ENCODE measurements around the gene SCAF8. TPM values are rescaled to one million over a fixed set of nuclear protein-coding genes. Genes with fewer than 3 reads are reported as not detected.
"Not testable (repeated sequence)": the region's sequence is repeated elsewhere in the genome, so short reads cannot be mapped to it uniquely, and the experiment has no call there.

Gene SCAF8
- polyA plus RNA-seq, 10 donors = 31.2 to 42.5 (median 36.0) TPM

- DNase-seq = no peak
Observed at GRCh38 chr6:154731296-154732218, 1.7 kb upstream of the SCAF8 start.

DNA sequence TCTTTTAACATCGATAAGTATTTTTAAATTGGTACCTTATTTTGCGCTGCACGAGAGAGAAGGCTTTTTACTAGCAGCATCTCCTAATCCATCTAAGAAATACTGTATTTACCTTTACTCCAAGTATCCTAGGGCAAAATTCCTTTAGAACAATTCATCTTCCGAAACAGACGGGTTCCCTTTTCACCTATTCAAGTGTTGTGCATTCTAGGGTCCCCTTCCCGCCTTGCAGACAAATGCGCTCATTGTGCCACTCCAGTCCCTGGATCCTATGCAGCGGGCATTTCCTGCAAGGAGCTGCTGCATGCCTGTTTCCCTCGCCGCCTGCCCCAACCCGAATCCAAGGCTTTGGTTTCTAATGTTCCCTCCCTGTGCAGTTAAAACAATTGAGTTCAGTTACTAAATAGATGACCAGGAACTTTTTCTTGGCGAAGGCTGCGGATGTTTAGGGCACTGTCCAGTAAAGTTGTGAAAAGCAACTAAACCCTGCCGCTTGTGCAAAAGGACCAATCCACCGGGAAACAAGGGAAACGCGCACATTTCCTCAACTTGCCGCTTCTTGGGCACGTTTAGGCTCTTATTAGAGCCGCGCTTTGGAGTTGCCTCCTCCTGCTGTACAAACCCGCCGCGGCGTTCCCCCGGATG lies 556 bp upstream of the SCAF8 start:
- DNase-seq = no peak

GRCh38 chr6:154733626-154734382 lies 588 bp downstream of the SCAF8 start:
- DNase-seq = peak; percentile 94 to 97 (median 94)

GRCh38 chr6:154736618-154737259 lies 3.5 kb downstream of the SCAF8 start:
- DNase-seq = no peak

DNA sequence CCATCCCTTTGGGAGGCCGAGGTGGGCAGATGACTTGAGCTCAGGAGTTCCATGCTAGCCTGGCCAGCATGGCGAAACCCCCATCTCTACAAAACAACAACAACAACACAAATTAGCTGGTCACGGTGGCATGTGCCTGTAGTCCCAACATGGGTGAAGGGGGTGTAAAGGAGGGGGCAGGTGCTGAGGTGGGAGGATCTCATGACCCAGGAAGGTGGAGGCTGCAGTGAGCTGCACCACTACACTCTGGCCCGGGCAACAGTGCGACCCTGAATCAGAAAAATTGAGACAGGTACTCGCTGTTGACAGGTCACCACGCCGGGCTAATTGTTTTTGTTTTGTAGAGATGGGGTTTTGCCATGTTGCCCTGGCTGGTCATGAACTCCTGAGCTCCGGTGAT lies 4.2 kb downstream of the SCAF8 start:
- DNase-seq = no peak

DNA sequence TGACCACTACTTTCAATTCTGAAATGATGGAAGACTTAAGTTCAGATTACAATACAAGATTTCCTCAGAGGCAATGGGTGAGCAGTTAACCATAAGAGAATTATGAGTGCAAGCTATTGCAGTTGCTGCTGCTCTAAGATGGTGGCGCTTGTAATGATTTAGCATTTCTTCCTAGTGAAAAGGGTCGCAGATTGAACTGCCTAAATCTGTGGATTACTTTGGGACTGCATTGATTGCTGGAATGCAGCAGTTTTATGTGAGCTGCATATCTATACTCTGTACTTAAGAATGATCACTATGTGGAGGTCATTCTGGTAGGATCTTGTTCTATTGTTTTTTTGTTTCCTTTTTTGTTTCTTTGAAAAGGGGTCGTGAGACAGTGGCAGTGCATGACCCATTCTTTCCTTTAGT lies 5.3 kb downstream of the SCAF8 start:
- DNase-seq = no peak

GRCh38 chr6:154740658-154741057 lies 7.4 kb downstream of the SCAF8 start:
- DNase-seq = no peak

DNA sequence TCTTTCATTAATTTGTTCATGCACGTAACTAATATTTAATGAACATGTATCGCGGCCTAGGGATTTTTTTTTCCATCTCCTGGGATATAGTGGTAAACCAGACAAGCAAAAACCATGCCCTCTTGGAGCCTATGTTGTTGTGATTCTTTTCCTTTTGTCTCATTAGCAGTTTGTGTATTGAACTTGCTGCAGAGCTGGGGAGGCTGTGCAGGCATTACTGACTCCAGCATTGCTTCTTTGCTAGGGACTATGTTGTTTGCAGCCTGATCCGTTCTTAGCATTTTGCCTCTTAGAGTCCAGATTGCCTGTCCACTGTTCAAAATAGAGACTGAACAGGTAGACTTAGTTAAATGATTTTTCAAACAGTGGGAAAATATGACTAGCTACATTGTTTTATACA lies 9.7 kb downstream of the SCAF8 start:
- DNase-seq = no peak

GRCh38 chr6:154744029-154744745 lies 11.0 kb downstream of the SCAF8 start:
- not testable (repeated sequence) for DNase-seq

- no peak for DNase-seq
Observed at GRCh38 chr6:154745243-154745642, 12.0 kb downstream of the SCAF8 start.

DNA sequence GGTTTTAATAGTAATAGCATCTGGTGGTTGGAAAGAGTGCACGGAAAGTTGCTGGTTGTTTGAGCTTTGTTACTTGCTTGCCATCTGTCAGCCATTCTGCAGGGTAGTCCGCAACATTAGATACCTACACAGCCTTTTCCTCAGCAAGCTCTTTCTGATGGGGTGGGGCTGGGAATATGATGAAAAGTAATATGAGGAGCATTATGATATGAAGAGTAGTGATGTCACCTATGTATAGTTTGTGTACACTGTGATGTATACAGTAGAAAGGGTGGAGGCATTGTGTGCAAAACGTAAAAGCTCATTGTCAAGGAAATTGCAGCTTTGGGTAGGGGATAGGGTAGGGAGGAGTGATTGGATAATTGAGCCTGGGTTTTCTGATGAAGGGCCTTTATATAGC lies 16.1 kb downstream of the SCAF8 start:
- no peak for DNase-seq

GRCh38 chr6:154751011-154751800 lies 18.0 kb downstream of the SCAF8 start:
- DNase-seq = no peak

- no peak for DNase-seq
Observed at GRCh38 chr6:154752022-154752421, 18.8 kb downstream of the SCAF8 start.

GRCh38 chr6:154754152-154754551 lies 20.9 kb downstream of the SCAF8 start:
- peak in 1 of 3 donors; percentile 2 for DNase-seq

DNA sequence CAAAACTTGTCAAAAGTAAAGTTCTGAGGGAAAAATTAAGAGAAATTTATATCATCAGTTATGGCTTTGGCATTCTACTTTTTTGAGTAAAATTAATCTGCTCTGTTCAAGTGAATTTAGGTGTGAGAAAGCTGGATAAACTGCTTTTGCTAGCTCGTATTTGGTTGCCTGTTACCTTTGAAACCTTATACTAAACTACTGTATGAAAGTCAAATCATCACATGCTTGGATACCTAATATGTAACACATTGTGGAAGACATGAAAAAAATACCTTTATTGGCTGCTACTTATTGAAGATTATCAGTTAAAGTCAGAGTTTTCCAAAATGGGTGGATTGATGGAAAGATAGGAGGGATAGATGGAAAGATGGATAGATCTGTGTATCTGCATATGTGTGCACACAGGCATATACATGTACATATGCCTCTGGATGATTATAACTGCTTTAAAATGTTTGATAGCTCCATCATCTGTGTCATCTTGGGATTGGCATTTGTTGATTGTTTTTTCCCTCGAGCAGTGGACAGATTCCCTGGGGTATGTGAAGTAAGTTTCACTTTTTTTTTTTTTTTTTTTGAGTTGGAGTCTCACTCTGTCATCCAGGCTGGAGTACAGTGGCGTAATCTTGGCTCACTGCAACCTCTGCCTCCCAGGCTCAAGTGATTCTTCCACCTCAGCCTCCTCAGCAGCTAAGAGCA lies 24.3 kb downstream of the SCAF8 start:
- DNase-seq = no peak

DNA sequence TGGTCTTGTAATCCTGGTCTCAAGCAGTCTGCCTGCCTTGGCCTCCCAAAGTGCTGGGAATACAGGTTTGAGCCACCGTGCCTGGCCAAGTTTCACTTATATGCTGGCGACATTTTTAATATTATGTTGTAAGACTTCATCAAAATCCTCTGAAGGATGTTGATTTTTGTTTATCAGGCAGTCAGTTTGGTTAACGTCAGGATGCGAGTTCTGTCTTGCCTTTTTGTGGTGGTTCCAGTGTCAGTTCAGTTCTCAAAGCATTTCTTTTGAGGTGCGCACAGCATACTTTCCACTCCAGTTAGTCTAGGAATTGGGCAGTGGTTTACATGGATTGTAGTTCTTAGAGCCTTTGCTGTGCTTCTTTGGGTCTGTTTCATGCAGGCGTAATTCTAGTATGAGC lies 24.9 kb downstream of the SCAF8 start:
- no peak for DNase-seq

GRCh38 chr6:154763650-154764049 lies 30.4 kb downstream of the SCAF8 start:
- no peak for DNase-seq

- no peak for DNase-seq
Observed at GRCh38 chr6:154765273-154765672, 32.1 kb downstream of the SCAF8 start.

DNA sequence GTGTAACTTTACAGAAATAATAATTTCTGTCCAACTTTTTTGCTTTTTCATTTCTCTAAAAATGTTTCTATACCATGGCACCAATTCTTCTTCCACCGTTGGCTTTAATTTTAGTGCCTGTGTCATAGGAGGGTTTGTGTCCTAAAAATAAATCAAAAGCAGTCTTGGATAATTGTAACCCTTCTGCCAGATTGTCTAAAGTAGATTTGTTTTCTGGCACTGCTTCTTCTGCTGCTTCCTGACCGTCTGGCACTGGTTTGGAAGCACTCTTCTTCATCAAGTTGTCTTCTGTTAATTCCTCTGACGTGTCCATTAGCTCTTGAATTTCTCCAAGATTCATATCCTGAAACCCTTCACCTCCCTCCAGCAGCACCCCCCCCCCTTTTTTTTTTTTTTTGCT lies 33.1 kb downstream of the SCAF8 start:
- DNase-seq = peak; percentile 1 to 7 (median 3)
